MCF 10A (cell line): ENCODE data around the gene NLRP8. TPM values are rescaled to one million over a fixed set of nuclear protein-coding genes. Genes with fewer than 3 reads are reported as not detected.
"Not testable (repeated sequence)": the region's sequence is repeated elsewhere in the genome, so short reads cannot be mapped to it uniquely, and the experiment has no call there.

Experiments used
- BruUV-seq: library from RNA; stranded (reverse); fragments of 400-500 nt; replicated peaks from 2 replicates; lab custom pipeline; 2021; lab: Mats Ljungman, UMichigan
- CTCF ChIA-PET: fragments of 300-600 bp; sonication (Branson Sonifier 250); formaldehyde crosslinking; extraction: SDS; loops from one replicate; lab custom pipeline; 2021; ENCODE audit warnings: antibody characterized with exemption, inconsistent platforms; lab: Yijun Ruan, JAX
- POLR2A ChIA-PET: fragments of 300-600, 350-650 bp; sonication (Branson Sonifier 250); formaldehyde crosslinking; extraction: SDS; loops from one replicate; lab custom pipeline; 2020; ENCODE audit warnings: antibody characterized with exemption, inconsistent platforms; lab: Yijun Ruan, JAX
- DNase-seq: peaks from one replicate; pipeline ENCODE4 v3.0.0-alpha.2; 2018; ENCODE audit not compliant: unreplicated experiment
- H3K27ac Mint-ChIP-seq: one replicate; pipeline ENCODE4 v1.8.0; 2022; ENCODE audit warnings: mild to moderate bottlenecking, low read depth, mixed read lengths; ENCODE audit not compliant: unreplicated experiment
- H3K27me3 Mint-ChIP-seq: one replicate; pipeline ENCODE4 v1.8.0; 2022; ENCODE audit warnings: mixed read lengths; ENCODE audit not compliant: insufficient read depth, unreplicated experiment
- H3K36me3 Mint-ChIP-seq: one replicate; pipeline ENCODE4 v1.8.0; 2022; ENCODE audit warnings: mild to moderate bottlenecking, moderate library complexity, mixed read lengths; ENCODE audit not compliant: insufficient read depth, unreplicated experiment
- H3K4me1 Mint-ChIP-seq: one replicate; pipeline ENCODE4 v1.8.0; 2022; ENCODE audit warnings: mixed read lengths; ENCODE audit not compliant: insufficient read depth, unreplicated experiment
- H3K4me3 Mint-ChIP-seq: one replicate; pipeline ENCODE4 v1.8.0; 2022; ENCODE audit warnings: mild to moderate bottlenecking, moderate library complexity, mixed read lengths; ENCODE audit not compliant: unreplicated experiment
- H3K9me3 Mint-ChIP-seq: one replicate; pipeline ENCODE4 v1.8.0; 2022; ENCODE audit warnings: mixed read lengths; ENCODE audit not compliant: unreplicated experiment
- CTCF ChIP-seq: fragments of 200-600 bp; IDR thresholded peaks from one replicate; pipeline ENCODE4 v1.8.0; 2022; ENCODE audit warnings: antibody characterized with exemption, mild to moderate bottlenecking; ENCODE audit not compliant: unreplicated experiment
- intact Hi-C: fragments of 100-400 bp; cut with micrococcal nuclease; formaldehyde crosslinking; loops from 2 replicates; pipeline ENCODE4 v1.14.1; 2022
- total RNA-seq: library from RNA; stranded (reverse); gene quantifications from 2 replicates; pipeline ENCODE4 v1.2.3, GENCODE V29; 2022

The NLRP8 gene
- total RNA-seq, 1 experiment from 2014 or later: not detected

- Mint-ChIP-seq H3K27me3 (no peaks in the 10 kb centered on the region), H3K27ac (no peak overlapping the region), H3K36me3 (no peaks in the 10 kb centered on the region), H3K4me3 (no peak overlapping the region), H3K4me1 (no peaks in the 10 kb centered on the region), H3K9me3 (peaks cover 52% of the 10 kb centered on the region)
- CTCF ChIA-PET: no interaction called here
- no peak for TF ChIP-seq CTCF
- no TSS peak for BruUV-seq
- intact Hi-C loops: no loop called here
- no peak for DNase-seq
- POLR2A ChIA-PET: no interaction called here
Measured at GRCh38 chr19:55913643-55914268, 33.9 kb upstream of the NLRP8 start.

- intact Hi-C loops: no loop called here
- no peak for DNase-seq
- TF ChIP-seq CTCF: no peak
- Mint-ChIP-seq H3K9me3 (peaks cover 38% of the 10 kb centered on the region), H3K36me3 (no peaks in the 10 kb centered on the region), H3K4me3 (no peak overlapping the region), H3K27ac (no peak overlapping the region), H3K27me3 (no peaks in the 10 kb centered on the region), H3K4me1 (no peaks in the 10 kb centered on the region)
- ChIA-PET POLR2A (no interaction called here), CTCF (interaction anchor here (0.6 kb wide), 1 partner anchor 1896 kb away, joined by 4 read pairs; no protein-coding TSS in a partner anchor)
- no TSS peak for BruUV-seq
Measured at GRCh38 chr19:55923556-55923955, 24.1 kb upstream of the NLRP8 start.

GRCh38 chr19:55927991-55928390 lies 19.6 kb upstream of the NLRP8 start:
- Mint-ChIP-seq H3K4me3 (no peak overlapping the region), H3K4me1 (no peaks in the 10 kb centered on the region), H3K9me3 (peaks cover 30% of the 10 kb centered on the region), H3K27ac (no peak overlapping the region), H3K27me3 (no peaks in the 10 kb centered on the region), H3K36me3 (no peaks in the 10 kb centered on the region)
- POLR2A ChIA-PET: no interaction called here
- no peak for DNase-seq
- no peak for TF ChIP-seq CTCF
- no TSS peak for BruUV-seq
- intact Hi-C loops: no loop called here
- CTCF ChIA-PET: no interaction called here

- H3K27me3 Mint-ChIP-seq, DNase-seq, POLR2A ChIA-PET, H3K36me3 Mint-ChIP-seq, intact Hi-C loops, BruUV-seq, H3K27ac Mint-ChIP-seq, CTCF ChIA-PET, H3K4me3 Mint-ChIP-seq, H3K4me1 Mint-ChIP-seq: not testable (repeated sequence)
- peaks cover 37% of the 10 kb centered on the region for H3K9me3 Mint-ChIP-seq
Measured at GRCh38 chr19:55929258-55929657, 18.4 kb upstream of the NLRP8 start.
